GM12872 (cell line): ENCODE results near the gene AKT3.

Experiments used
- CTCF ChIP-seq: IDR thresholded peaks from 3 replicates; pipeline ENCODE4 v1.5.1; 2011; ENCODE audit warnings: low read depth, mild to moderate bottlenecking, low read length, moderate library complexity; ENCODE audit not compliant: insufficient read depth

AKT3 gene

GRCh38 chr1:243561588-243562319, 288.3 kb downstream of the AKT3 start:
- TF ChIP-seq CTCF = no peak

GRCh38 chr1:243559575-243560162, 290.4 kb downstream of the AKT3 start:
- no peak for TF ChIP-seq CTCF

DNA sequence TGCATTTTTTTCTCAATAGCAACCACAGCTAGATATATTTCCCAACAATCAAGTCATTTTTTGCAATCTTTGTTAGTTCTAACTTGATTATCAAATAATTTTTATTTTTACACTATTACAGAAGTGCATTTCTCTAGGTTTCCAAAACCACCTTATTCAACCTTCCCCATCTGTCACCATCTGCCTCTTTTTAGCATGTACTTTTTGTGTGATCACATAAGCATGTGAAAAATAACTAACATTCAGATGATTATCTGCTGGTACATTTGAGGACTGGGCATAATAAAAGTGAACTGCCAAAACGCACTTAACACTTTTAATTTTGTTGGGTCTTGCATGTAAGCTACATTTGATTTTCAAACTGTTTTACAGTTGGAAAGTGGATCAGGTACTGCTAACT, 291.5 kb downstream of the AKT3 start:
- no peak for TF ChIP-seq CTCF

DNA sequence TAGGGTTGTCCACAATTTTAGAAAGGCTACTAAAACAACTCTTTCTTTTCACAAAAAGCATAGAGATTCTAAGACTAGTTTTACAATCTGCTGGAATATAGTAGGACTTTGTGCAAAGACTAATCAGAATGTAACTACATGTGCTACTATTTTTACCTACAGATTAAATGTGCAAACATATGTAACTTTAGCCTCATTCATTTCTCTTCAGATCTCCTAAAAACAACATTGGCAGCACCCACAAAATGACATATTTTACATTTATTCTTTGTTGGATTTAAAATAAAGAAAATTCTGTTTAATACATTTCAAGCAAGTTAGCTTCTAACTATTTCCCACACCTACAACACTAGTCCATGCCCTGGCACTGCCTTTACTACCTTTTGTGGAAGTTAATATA, 292.2 kb downstream of the AKT3 start:
- TF ChIP-seq CTCF = no peak

DNA sequence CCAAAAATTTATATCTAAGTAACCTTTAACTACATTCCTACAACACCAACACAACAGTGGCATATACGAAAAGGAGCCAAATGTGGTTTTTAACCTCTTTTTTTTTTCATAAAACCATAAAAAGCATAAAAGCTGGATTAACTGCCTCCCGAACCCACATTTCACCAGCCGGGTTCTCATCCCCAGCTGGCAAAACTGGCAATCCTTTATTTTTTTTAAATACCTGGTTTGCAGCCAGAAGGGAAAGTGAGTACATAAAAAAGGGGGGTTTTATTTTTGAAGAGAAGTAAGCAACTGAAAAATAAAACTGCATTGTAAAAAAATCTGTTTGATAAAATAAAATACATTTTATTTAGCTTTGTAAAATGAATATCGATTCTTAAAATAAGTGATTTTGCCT, 295.4 kb downstream of the AKT3 start:
- no peak for TF ChIP-seq CTCF

- no peak for TF ChIP-seq CTCF
Measured at GRCh38 chr1:243553090-243553489, 297.0 kb downstream of the AKT3 start.

DNA sequence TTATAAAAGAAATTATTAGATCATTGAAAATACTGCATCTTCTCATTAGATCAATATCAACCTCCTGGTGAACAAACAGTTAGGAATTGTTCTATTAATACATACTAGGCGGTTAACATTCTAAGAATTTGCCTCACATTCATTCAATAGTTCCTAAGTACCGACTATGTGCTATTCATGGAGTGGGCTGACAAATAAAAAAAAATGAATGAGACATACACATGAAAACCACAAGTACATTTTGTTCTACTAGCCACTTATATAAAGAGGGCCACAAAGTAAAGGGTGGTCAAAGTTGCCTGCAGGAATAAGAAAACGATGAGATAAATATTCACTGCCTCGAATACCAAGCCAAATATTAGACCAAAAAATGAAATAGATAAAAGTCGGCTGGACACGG, 299.8 kb downstream of the AKT3 start:
- TF ChIP-seq CTCF = no peak

DNA sequence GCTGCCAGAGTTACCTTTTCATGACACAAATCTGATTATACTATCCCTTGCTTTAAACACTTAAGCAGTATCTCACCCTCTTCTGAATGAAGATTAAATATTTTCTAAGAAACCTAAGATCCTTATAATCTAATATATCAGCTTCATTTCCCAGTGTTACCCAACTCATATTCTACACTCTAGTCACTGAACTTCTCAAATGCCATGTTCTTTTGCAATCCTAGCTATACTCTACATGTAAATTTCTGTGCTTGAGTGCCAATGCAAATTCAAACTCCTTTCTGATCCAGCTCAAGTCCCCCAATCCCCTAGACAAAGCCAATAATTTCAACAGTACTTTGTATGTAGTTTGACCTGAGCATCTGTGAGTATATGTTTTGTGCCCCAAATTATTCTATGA, 300.3 kb downstream of the AKT3 start:
- no peak for TF ChIP-seq CTCF
